HS-5 (cell line): ENCODE results near the gene UMAD1.

Source experiments
- DNase-seq: peaks from one replicate; pipeline ENCODE4 v3.0.0-alpha.2; 2012; ENCODE audit warnings: low read depth

The UMAD1 gene

DNA sequence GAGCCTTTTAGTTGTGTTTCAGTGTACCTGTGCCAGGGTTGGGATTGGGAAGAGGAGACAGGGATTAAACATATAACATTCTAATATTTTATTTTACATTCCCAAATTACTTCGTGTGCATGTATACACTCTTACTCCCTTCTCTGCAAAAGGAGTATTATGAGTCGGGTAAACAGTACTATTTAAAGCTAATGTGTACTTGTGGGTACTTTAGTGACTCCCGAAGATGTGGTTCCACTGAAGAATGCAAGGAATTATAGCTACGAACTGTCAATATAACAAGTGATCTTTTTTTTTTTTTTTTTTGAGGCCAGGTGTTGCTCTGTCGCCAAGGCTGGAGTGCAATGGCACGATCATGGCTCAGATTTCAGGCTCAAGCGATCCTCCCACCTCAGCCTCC is 200.5 kb downstream of the UMAD1 start:
- DNase-seq, result no peak

DNA sequence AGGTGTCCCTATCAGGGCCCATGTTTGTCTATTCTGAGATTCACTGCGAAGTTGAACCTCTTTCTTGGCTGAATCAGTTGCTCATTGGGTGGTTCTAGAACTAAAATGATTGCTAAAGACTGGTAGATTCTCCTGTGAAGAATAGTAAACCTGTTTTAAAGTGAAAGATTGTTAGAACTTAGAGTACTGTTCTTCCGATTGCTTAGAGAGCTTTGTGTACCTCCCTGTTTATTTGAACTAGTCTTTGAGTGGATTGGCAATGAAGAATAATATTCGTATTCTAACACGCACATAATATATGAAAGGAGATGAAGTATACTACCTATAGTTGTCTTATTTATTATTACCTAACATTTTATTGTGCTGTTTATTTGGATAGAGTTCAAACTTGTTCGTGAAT is 202.7 kb downstream of the UMAD1 start:
- no peak for DNase-seq

DNA sequence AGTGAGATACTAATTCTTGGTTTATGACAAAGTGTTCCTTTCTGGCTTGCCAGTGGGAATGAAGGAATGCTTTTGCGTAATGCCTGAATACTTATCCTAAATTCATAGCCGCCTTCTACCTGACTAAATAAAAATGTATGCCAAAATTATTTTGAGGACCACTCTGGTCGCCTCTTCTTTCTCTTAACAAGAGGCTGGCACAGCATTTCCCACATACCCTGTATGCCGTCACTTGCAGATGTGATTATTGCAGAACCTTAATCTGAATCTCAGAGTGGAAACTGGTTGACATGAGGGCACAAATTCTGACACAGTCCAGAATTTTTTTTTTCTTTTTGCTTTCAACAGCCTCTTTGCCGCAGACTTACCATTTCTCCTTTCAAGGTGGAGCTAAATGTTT is 203.4 kb downstream of the UMAD1 start:
- no peak for DNase-seq

DNA sequence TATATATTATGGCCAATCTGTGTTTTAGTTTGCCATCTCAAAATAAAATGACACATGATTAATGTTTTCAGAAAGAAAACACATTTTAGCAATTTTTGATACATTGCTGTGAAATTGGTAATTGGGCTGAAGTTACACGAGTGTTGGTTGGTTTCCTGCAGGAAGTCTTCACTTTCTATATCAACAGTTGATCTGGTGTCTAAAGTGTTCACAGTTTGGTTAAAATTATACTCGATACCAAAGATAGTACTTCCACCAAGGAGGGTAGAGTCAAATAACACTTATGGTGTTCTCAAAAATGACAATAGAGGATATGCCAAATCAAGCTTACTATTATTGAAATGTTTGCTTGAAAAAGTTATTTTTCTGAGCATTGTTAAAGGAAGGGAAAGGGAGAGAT is 207.7 kb downstream of the UMAD1 start:
- no peak for DNase-seq

DNA sequence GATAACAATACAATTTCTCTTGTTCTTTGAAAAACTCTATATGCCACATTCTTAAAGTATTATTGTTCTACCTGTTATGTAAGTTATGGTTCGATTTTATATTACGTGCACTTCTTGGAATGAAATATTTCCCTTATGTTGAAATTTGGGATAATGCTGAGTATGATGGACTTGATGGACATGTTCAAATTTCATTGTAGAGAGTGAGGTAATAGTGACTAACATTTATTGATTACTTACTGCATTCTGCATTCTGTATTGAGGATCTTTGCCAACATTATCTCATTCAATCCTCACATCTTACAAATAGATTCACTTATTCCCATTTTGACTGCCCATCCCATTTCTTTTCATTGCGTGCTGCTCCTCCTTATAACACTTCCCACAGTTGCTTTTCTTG is 208.3 kb downstream of the UMAD1 start:
- DNase-seq, result no peak

DNA sequence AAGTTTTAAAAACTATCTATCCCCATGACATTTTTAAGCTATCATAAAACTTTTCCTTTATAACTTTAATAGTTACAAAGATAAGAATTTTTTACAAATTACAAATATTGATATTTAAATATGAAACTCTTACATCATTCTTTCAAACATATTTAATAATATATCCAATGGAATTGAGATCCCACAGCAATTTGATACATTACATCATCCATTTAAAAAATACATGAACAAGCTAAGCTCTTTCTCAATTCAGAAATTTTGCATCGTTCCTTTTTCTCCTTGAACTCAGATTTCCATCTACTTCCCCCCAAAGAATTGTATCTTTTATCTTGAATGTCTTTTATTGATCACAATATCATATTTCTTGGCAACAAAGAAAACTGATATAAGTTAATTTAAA is 209.6 kb downstream of the UMAD1 start:
- DNase-seq, result no peak

DNA sequence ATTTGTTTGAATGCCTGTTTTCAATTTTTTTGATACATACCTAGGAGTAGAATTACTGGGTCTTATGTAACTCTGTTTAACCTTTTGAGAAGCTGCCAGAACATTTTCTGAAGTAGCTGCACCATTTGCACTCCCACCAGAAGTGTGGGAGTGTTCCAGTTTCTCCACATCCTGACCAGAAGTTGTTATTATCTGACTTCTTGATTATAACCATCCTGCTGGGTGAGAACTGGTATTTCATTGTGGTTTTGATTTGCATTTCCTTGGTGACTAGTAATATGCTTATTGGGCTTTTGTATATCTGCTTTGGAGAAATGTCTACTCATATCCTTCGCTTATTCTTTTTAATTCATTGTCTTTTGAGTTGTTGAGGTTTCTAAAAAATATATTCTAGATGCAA is 210.8 kb downstream of the UMAD1 start:
- DNase-seq, result no peak

DNA sequence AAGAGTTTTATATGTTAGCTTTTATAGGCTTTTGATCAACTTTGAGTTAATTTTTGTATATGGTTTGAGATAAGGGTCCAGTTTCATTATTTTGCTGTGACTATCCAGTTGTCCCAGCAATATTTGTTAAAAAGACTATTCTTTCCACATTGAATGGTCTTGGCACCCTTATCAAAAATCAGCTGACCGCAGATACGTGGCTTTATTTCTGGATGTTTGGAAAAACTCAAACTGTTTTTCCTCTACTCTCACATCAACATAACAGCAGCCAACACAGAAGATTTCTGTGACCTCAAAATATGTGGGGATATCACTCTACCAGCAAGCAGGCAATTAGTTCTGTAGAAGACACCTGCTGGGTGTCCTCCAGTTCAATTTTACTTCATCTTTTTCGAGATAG is 211.4 kb downstream of the UMAD1 start:
- no peak for DNase-seq

DNA sequence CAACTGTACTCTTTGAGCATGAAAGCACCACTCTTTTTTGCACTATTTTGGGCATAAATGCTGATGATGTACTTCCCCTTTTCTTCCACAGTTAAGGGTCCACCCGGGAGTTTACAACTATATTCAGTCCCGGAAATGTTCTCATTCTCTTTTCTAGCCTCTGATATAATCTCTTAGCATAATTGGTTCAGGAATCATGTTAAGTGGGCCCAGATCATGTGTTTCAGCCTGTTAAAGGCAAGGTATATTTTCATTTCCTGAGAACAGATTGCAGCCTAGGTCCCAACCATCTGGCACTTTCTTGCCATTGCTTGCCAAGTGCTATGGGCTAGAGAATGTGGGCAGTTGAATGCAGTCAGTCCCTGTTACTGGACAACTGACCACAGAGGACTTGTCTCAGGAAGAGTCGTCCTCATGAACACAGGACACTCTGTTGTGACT is 216.6 kb downstream of the UMAD1 start:
- no peak for DNase-seq

DNA sequence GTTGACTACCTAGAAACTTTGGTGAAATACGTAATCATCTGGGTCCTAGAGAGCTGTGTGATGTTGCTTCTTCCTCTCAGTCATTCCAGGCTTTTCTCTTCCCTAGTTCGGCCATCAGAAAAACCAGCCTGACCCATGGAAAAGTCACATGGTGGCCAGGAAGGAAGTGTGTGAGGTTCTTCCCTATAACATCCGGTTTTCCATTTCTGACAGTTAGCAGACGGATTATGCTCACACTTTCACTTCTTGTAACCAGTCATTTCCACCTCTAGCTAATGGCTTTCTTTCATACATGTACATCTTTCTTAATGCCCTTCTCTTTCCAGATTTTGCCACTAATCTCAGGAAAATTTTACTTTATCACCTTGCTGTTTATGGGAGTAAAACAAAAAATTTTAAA is 218.0 kb downstream of the UMAD1 start:
- DNase-seq, result no peak

DNA sequence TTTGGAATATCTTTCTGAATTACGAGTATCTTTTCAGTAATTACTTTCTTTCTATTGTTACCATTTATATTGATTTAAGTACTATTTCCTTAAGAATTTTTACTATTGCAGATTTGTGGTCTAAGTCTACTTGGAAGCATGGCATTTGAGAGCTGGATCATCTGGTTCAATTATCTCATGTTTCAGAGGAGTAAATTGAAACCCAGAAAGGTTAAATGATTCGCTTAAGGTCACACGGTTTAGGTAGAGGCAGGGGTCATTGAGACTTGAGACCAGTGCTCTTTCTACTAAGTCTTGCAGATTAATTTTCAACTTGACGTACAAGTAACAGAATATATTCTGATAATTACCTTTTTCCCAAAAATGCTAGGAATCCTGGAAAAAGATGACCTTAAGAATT is 218.9 kb downstream of the UMAD1 start:
- DNase-seq, result no peak

DNA sequence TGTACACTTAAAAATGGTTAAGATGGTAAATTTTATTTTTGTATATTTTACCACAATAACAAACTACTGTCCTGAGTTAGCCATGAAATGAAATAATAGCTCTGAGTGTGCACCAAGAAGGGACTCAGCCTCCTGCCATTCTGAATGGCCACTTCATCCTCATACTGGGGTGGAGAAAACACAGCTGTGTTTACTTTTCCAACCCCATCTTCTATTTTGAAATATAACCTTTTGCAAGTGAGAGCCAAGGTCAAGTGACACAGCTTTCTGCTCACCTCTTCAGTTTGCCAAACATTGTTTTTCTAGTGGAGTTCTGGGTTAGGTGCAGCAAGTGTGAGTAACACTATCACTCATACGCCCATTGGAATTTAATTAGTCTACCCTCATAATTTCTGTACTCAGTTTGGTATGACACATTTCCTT is 220.7 kb downstream of the UMAD1 start:
- peak; percentile 97 for DNase-seq

DNA sequence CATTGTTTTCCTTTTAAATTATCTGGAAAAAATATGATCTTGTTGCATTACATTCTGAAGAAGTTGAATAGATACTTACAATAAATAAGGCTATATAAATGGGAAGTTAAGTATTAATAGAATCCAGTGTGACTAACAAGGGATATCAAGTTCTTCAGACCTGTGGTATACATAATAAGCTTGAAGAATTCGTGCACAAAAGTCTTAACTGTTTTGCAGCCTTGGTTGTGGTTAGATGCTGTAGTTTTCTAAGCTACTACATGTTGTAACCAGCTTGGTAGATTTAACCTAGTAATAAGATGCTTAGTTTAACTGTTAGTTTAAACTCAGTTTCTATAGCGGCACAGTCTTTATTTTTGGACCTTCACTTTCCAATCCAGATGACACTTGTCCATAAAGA is 221.8 kb downstream of the UMAD1 start:
- DNase-seq, result no peak

DNA sequence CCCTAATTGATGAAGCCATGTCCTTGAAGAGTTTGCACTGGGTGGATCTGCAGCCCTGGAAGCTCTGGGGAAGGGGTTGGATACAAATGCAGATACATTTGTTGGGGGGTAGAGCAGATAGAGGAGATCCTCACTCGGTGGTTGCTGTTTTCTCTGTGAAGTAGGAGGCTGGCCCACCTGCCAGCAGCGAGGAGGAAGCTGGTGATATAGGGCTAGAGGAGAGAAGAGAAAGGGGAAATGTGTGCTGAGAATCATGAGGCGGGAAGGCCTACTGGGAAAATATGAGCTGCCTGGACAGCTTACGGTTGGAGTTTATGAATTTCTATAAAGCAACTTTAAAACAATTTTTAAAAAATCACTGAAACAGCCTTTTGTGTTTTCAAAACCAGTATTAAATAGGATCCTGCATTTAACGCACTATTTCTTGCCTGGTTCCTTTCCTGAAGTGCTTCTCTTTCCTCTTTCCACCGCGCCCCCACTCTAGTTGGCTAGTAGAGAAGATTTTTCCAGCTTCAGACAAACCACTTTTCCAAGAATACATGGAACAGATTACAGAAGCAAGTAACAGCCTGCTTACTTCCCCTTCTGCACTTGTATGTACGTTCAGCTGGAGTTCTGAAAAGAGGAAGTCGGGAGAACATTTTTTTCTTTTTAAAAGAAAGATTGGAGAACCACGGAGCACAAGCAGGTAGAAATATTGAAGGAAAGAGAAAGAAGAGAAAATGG is 227.5 kb downstream of the UMAD1 start:
- DNase-seq, result no peak

DNA sequence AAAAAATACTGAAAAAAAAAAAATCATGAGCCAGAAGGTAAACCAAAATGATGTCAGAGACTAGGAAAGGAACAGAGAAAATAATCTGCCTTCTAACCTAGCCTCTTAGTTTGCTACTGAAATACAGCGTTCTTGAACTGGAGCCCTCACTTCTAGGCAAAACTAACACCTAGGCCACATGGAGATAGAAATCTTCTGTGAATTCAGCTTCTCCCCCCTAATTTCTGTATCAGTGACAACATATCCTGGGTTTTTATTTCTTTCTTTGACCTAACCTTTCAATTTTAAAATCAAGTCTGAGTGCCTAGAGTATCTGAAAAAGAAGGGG is 228.0 kb downstream of the UMAD1 start:
- DNase-seq, result no peak

DNA sequence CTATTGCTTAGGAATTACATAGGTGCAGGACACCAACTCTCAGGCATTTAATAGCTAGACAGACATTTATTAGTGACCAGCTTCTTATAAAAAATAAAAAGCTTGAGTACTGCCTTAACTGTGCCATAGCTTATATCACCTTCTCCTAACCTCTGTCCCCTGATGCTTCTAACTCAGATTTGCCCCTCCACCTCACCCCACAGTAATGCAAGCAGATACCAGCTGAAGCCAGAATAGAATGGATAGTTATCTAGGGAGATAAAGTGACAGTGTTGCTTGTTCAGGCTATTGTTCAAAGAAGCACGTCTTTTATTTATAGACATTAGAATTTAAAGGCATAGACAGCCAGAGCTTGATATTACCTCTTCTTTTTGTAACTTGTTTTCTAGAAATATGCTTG is 228.5 kb downstream of the UMAD1 start:
- DNase-seq, result no peak

DNA sequence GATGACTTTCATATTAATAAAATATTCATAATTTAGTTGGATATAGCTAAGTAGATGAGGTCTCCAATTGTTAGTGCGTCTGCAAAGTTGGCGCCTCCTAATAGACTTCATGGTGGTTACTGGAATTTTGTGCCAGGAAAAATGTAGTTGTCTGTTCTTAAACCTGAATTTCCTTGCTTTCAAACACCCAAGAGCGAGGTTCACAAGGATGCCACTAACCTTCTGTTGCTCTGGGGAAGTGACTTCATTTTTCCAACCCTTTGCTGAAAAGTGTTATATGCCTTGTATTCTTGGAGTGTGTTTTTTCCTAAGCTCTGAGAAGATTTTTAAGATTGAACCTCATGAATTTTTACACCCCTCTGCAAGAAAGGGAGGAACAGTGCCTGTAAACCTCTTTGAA is 229.1 kb downstream of the UMAD1 start:
- DNase-seq, result no peak

DNA sequence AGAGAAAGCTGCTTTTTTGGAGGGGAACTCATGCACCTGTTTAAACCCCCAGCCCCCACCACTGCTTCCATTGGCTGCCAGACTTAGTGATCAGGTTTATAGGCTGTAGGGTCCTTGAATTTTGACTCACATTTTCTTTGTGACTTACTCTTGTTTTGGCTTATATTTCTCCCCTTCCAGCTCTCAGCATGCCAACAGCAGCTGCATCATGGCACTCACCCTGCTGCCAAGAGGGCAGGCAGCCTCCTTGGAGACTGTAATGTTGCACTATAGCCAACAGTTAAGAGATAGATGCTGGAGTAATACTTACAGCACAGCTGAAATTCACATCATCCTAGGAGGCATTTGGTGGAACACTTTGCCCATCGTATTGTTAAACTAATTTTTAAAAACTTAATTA is 230.0 kb downstream of the UMAD1 start:
- DNase-seq, result no peak

DNA sequence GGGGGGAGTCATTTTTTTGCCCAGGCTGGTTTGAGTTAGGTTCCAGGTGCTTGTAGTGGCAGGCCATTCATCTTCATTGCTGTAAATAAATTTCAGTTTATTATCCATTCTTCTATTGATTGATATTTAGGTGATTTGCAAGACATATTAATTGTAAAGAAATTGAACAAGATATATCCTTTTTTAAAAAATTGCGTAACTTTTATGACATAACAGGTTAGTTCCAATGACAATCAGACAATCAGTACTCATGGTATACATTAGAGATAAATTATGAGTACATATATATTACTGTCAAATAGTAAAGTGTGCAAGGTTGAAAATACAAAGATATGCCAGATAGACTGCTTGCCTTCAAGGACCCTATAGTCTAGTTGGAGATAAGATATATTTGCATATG is 235.9 kb downstream of the UMAD1 start:
- no peak for DNase-seq

DNA sequence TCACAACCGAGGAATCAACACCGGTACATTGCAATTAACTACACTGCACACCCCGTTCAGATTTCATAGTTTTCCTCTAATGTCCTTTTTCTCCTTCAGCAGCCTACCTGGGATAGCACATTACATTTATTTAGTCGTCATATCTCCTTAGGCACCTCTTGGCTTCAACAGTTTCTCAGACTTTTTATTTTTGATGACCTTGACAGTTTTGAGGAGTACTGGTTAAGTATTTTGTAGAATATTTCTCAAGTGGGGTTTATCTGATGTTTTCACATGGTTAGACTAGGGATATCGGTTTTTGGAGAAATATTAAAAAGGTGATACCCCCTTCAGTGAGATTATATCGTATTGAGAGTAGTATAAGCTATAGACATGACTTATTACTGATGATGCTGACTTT is 241.0 kb downstream of the UMAD1 start:
- DNase-seq, result no peak

DNA sequence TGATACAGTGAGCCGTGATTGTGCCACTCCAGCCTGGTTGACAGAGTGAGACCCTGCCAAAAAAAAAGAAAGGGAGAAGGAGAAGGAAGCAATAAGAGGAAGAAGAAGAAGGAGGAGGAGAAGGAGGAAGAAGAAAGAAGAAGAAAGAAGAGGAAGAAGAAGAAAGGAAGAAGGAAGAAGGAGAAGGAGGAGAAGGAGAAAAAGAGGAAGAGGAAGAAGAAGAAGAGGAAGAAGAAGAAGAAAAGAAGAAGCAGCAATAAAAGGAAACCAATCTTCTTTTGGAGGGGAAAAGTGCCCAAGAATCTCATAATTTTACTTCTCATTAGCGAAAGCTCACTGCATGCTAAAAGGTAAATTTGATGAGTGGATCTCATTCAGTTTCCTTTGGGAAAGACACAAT is 242.3 kb downstream of the UMAD1 start:
- DNase-seq, result no peak

DNA sequence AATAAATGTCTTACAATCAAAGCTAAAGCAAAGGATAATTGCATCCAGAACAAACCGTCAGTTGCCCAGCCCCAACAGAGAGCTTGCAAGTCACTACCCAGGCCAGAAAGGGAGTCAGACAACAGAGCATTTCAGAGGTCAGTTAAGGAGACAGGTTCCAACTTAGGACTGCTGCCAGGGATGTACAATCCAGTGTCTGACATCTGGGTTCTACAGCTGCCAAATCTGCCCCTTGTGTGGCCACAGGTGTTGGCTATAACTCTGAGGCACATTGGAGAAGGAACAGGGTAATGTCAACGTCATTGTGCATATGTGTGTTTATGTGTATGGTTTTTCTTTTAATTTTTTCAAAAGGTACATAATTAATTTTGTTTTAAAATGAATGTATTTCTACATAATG is 242.8 kb downstream of the UMAD1 start:
- no peak for DNase-seq

DNA sequence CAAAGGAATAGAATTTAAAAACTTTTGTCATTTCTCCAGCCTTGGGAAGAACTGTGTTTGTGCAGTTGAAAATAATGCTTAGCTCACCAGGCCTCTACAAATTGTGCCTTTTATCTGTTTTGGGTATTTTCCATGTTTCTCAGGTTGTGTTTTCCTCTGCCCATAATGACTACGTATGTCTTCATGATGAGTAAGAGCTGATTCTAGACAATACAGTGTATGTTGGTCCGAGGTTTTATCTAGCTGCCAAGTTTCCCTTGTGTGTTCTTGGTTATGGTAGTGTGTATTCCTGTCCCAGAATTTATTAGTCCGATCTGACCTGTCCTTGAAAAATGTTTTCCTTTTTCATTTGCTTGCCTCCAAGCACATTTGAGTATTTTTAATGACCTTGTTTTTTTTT is 244.3 kb downstream of the UMAD1 start:
- DNase-seq, result no peak

DNA sequence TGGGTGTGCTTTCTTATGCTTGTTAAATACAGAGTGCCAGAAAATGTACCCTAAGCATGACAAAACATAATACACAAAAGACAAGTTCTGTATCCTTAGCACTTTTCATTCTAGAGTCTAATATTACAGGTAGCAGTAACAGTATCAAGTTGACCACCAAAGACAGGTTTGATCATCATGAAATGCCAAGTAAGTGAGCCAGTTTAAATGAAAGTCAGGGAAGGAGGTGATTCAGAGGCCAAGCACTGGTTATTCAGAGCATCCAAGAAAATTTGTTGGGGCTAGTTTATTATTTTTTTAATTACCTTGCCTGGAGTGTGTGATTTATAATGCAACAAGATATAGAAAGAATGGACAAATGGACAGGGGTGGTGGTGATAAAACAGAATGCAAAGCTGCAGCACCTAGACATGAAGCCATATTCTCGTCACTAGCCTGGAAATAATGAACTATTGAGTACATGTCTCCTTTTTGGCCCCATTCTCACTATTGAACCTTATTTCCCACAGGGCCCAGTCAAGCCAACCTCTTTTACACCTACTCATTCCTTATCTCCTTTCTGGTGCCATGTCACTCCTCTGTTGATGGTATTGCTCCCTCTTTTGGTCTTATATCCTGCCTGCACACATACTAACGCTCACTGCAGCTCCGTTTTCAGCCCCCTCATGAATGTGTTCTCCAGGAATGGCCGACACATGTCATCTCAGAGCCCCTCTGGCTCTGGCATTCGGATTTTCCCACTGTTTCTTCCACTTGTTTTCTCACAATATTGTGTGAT is 249.4 kb downstream of the UMAD1 start:
- no peak for DNase-seq
